ENCODE results near the gene GUCY2D. TPM values are rescaled to one million over a fixed set of nuclear protein-coding genes. Genes with fewer than 3 reads are reported as not detected.

The GUCY2D gene
- total RNA-seq, 4 donors from 2014 or later = 0.30 TPM; not detected in 3

- no peak overlapping the region for H3K27ac ChIP-seq
- DNase-seq (ENCODE audit: low spot score in 2 of 2) = no peak
These were observed 17.5 kb downstream of the GUCY2D start for GRCh38 chr17:8019665-8020650.

GRCh38 chr17:8020776-8021564, 18.6 kb downstream of the GUCY2D start:
- no peak for TF ChIP-seq POLR2A (IDR thresholded peaks at IDR 0.05)
- TF ChIP-seq CTCF (IDR thresholded peaks at IDR 0.05) = no peak
- TF ChIP-seq EP300 (IDR thresholded peaks at IDR 0.05) = no peak
- Histone ChIP-seq H3K4me1 (peaks cover 0 to 9% (median 7%) of the 10 kb centered on the region in 4 donors), H3K36me3 (no peaks in the 10 kb centered on the region), H3K27me3 (peaks cover 0 to 15% of the 10 kb centered on the region in 2 donors), H3K4me3 (no peak overlapping the region), H3K9me3 (no peaks in the 10 kb centered on the region), H3K27ac (no peak overlapping the region)
- no peak for DNase-seq (ENCODE audit: low spot score in 2 of 2)
- WGBS, 2 donors = 90 to 94% methylated on average over 8 to 9 of the region's 9 CpGs

More at GRCh38 chr17:8019665-8020650, 17.5 kb downstream of the GUCY2D start:
- no peaks in the 10 kb centered on the region for H3K9me3 ChIP-seq
- peaks cover 0 to 15% (median 8%) of the 10 kb centered on the region in 4 donors for H3K4me1 ChIP-seq
- WGBS, 2 donors = 78 to 85% methylated on average over 16 of the region's 16 CpGs
- H3K27me3 ChIP-seq = peaks cover 0 to 25% of the 10 kb centered on the region in 2 donors
- TF ChIP-seq CTCF (IDR thresholded peaks at IDR 0.05) (no peak), EP300 (IDR thresholded peaks at IDR 0.05) (no peak), POLR2A (IDR thresholded peaks at IDR 0.05) (no peak)
- H3K36me3 ChIP-seq = no peaks in the 10 kb centered on the region
- no peak overlapping the region for H3K4me3 ChIP-seq

GRCh38 chr17:8021565-8022359, 19.3 kb downstream of the GUCY2D start:
- WGBS, 2 donors = 85 to 88% methylated on average over 10 to 13 of the region's 13 CpGs

More at GRCh38 chr17:8021565-8022359, 19.3 kb downstream of the GUCY2D start:
- TF ChIP-seq CTCF (IDR thresholded peaks at IDR 0.05) (no peak), POLR2A (IDR thresholded peaks at IDR 0.05) (no peak), EP300 (IDR thresholded peaks at IDR 0.05) (no peak)
- Histone ChIP-seq H3K9me3 (no peaks in the 10 kb centered on the region), H3K4me3 (no peak overlapping the region), H3K27me3 (peaks cover 0 to 8% of the 10 kb centered on the region in 2 donors), H3K27ac (no peak overlapping the region), H3K36me3 (no peaks in the 10 kb centered on the region), H3K4me1 (peaks cover 0 to 7% (median under 1%) of the 10 kb centered on the region in 4 donors)
- DNase-seq (ENCODE audit: low spot score in 2 of 2) = no peak

Data from tibial nerve (tissue), 4 donors.